Stimulated activated memory B cell treated with anti-CD40 and anti-IgM and Interleukin-4, amounts not matched to agents 10 μg/mL and 1 μg/mL and 100 μg/mL, for 72 hours (primary cell): Measurements from ENCODE around the gene PTPRR.
A peak's percentile ranks its signal among the peaks of the same experiment; 100 is the strongest.

ENCODE experiments used
- ATAC-seq: fragments of 150-1000 bp; cut with Tn5 transposase; 2 replicates; pipeline ENCODE4 v1.10.0; 2021
- H3K27ac Mint-ChIP-seq: one replicate; pipeline ENCODE4 v1.8.0; 2022; ENCODE audit warnings: mild to moderate bottlenecking, mixed read lengths
- H3K27me3 Mint-ChIP-seq: one replicate; pipeline ENCODE4 v1.8.0; 2022; ENCODE audit warnings: mixed read lengths
- H3K36me3 Mint-ChIP-seq: one replicate; pipeline ENCODE4 v1.8.0; 2022; ENCODE audit warnings: mixed read lengths
- H3K4me1 Mint-ChIP-seq: one replicate; pipeline ENCODE4 v1.8.0; 2022; ENCODE audit warnings: mixed read lengths
- H3K4me3 Mint-ChIP-seq: one replicate; pipeline ENCODE4 v1.8.0; 2022; ENCODE audit warnings: mild to moderate bottlenecking, moderate library complexity, mixed read lengths
- H3K9me3 Mint-ChIP-seq: one replicate; pipeline ENCODE4 v1.8.0; 2022; ENCODE audit warnings: mixed read lengths

Gene PTPRR

DNA sequence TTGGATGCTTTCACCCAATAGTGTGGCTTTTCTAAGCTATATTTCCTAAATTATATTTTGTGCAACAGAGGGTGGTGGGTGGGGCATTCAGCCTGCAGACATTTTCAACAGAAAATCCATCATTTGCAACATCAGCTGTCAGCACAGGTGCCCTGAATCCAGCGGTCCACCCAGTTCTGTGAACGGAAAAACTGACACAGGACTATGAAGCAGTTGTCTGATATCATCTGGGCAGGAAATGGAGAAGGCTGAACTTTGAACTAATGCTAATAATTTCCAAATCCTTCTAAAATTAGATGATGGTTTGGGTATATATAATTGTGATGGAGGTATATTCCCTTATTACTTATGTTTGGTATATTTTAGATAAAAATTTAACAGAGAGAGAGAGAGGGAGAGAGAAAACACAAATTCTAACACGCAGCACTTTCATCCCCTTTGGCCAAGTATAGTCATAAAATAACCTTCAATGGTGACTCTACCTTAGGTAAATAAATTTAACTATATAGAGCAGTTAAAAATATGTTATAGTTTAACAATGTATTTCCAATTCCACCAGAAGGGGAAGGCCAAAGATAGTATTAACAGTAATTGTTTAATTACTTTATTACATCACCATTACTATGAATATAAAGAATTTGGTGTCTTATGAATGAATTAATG is 225.0 kb downstream of the PTPRR start:
- Mint-ChIP-seq H3K4me3 (no peak overlapping the region), H3K27ac (no peak overlapping the region), H3K4me1 (no peaks in the 10 kb centered on the region), H3K36me3 (no peaks in the 10 kb centered on the region), H3K27me3 (peaks cover 6% of the 10 kb centered on the region), H3K9me3 (no peaks in the 10 kb centered on the region)
- ATAC-seq: no peak

DNA sequence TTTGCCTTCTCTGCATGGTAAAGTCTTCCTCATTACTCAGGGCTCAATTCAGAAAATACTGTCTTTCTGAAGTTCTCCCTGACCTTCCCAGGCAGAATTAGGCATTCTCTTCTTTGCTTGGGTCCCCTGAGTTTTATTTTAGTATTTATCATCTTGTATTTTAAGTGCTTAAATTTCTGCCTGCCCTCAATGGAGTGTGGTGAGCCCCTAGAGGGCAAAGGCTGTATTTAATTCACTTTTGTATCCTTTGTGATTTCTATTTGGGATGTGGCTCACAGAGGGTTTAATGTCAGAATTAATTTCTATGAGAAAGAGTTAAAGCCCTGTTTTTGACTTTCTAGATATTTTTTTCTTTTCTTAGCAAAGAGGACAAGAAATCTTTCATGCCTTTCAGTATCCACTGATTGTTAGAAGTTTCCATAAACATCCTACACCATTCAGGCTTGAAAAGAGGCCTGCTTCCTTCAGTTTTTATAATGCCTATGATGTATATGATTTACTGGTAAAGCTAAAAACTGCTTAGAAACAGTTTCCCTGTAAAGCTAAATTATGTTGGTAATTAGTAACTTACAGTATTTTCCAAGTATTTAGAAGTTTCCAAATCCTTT is 227.8 kb downstream of the PTPRR start:
- ATAC-seq: no peak
- Mint-ChIP-seq H3K4me1 (no peaks in the 10 kb centered on the region), H3K36me3 (no peaks in the 10 kb centered on the region), H3K27ac (no peak overlapping the region), H3K4me3 (no peak overlapping the region), H3K9me3 (no peaks in the 10 kb centered on the region), H3K27me3 (peaks cover 6% of the 10 kb centered on the region)

DNA sequence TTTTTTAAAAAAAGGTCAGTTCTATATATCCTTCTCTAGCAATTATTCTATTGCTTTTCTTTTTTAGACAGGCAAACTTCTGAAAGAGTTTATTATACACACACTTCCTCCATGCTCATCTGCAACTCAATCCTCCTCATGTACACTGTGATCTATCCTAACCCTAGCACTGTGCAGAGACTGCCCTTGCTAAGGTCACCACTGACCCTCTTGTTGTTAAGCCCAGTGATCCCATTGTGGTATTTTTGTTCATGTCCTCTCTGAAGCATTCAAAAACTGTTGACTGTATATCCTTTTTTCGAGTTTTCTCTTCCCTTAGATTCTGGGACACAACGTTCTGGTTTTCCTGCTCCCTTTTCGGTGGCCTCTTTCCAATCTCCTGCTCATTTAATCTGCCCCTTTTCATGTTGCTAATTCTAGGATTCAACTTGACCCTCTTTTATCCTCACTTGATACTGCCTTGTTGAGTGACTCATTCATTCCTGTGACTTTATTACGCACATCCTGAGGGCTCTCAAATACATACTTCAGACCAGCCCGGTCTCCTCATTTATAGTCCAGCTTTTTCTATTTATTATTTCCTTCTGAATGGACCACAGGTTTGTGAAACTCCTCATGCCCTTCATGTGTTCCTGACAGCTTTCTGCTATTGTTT is 229.4 kb downstream of the PTPRR start:
- Mint-ChIP-seq H3K4me3 (no peak overlapping the region), H3K27me3 (peaks cover 6% of the 10 kb centered on the region), H3K9me3 (no peaks in the 10 kb centered on the region), H3K36me3 (no peaks in the 10 kb centered on the region), H3K4me1 (no peaks in the 10 kb centered on the region), H3K27ac (no peak overlapping the region)
- peak; percentile 41 for ATAC-seq

DNA sequence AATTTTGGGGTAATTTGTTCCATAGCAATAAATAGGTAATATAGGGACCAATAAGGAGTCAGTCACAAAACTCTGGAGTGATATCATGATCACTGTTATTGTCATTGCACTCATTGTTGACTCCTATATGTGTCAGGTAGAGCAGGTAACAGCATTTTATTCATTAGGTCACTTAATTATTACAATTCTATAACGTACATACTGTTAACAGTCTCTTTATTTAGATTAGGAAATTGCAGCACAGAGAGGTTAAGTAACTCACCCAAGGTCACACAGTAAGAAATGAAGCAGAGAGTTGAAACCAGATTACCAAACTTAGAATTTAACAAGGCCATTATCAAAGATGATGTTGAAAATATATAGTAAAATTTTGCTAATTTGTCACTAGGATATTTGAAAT is 233.6 kb downstream of the PTPRR start:
- H3K27ac Mint-ChIP-seq: no peak overlapping the region
- ATAC-seq: no peak
- no peaks in the 10 kb centered on the region for H3K9me3 Mint-ChIP-seq
- H3K4me1 Mint-ChIP-seq: no peaks in the 10 kb centered on the region
- H3K36me3 Mint-ChIP-seq: no peaks in the 10 kb centered on the region
- H3K4me3 Mint-ChIP-seq: no peak overlapping the region
- peaks cover 24% of the 10 kb centered on the region for H3K27me3 Mint-ChIP-seq

DNA sequence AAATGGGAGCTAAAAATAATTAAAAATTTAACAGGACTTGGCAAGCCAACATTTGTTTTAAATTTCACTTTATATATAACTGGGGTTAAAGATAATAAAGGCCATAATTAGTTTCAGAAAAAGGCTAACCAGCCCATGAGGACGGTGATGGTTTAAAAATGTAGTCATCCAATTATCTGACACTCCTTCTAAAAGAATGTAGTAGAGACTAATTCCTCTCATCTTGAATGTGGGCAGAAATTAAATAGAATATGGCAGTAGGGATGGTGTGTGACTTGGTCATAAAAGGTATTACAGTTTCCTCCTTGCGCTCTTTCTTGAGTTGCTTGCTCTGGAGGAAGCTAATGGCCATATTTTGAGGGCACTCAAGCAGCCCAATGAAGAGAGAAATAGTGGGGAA is 234.2 kb downstream of the PTPRR start:
- Mint-ChIP-seq H3K36me3 (no peaks in the 10 kb centered on the region), H3K9me3 (no peaks in the 10 kb centered on the region), H3K27ac (no peak overlapping the region), H3K27me3 (peaks cover 30% of the 10 kb centered on the region), H3K4me1 (no peaks in the 10 kb centered on the region), H3K4me3 (no peak overlapping the region)
- ATAC-seq: no peak

DNA sequence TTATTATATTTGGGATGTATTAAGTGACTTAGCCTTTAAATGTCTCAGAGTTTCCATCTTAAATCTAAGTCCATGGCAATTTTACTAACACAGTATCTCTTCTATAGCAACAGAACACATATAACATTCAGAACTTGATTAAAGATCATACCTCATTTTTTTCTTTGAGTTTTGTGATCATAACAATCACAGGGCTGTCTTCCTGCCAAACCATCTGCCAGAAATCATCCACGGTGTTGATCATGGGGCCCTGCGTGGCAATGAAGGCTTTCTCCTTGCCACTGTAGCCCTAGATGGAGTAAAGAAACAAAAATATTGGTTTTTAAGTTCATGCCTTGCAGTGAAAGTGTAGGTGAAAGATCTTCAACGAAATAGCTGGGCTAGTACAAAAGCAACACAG is 236.6 kb downstream of the PTPRR start:
- H3K27me3 Mint-ChIP-seq: peaks cover 46% of the 10 kb centered on the region
- H3K4me3 Mint-ChIP-seq: no peak overlapping the region
- H3K4me1 Mint-ChIP-seq: no peaks in the 10 kb centered on the region
- H3K27ac Mint-ChIP-seq: no peak overlapping the region
- no peaks in the 10 kb centered on the region for H3K36me3 Mint-ChIP-seq
- H3K9me3 Mint-ChIP-seq: no peaks in the 10 kb centered on the region
- ATAC-seq: no peak

DNA sequence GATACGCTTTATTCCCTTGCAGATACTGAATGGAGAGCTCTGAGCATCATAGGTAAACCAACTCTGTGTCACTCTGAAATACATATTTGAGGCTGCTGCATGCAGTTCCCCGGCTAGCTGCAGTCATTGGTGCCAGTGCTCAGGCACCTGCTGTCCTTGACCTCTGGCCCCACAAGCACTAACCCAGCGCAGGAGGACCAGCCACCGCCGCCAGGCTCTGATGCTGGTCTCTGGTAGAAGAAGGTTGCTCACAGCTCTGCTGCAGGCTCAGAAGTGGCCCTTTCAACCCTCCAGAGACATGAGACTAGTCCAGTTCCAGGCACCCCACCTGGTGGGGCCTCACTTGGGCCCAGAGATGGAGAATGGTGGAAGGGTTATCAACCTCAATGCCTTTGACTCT is 248.8 kb downstream of the PTPRR start:
- Mint-ChIP-seq H3K4me3 (no peak overlapping the region), H3K27me3 (peaks cover 22% of the 10 kb centered on the region), H3K36me3 (no peaks in the 10 kb centered on the region), H3K9me3 (peaks cover 3% of the 10 kb centered on the region), H3K4me1 (no peaks in the 10 kb centered on the region), H3K27ac (no peak overlapping the region)
- ATAC-seq: peak; percentile 27

DNA sequence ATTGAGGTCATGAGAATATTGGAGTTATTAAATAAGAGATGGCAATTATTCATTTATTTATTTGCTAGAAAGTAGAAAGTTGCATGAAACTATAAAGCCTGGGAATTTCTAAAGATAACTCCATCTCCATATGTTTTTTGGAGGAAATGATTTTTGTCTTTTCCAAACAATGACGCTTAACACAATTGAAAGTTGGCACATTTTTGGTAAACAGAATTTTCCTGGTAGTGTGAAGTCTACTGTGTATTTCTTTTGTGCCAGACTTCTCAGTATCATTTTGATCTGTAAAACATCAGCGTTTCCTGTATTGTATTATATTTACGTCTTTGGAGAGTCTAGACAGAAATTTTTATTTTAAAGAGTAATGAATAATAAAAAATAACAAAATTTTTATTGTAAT is 249.6 kb downstream of the PTPRR start:
- no peak overlapping the region for H3K4me3 Mint-ChIP-seq
- H3K4me1 Mint-ChIP-seq: no peaks in the 10 kb centered on the region
- no peak for ATAC-seq
- H3K27ac Mint-ChIP-seq: no peak overlapping the region
- peaks cover 1% of the 10 kb centered on the region for H3K9me3 Mint-ChIP-seq
- H3K27me3 Mint-ChIP-seq: peaks cover 20% of the 10 kb centered on the region
- no peaks in the 10 kb centered on the region for H3K36me3 Mint-ChIP-seq

DNA sequence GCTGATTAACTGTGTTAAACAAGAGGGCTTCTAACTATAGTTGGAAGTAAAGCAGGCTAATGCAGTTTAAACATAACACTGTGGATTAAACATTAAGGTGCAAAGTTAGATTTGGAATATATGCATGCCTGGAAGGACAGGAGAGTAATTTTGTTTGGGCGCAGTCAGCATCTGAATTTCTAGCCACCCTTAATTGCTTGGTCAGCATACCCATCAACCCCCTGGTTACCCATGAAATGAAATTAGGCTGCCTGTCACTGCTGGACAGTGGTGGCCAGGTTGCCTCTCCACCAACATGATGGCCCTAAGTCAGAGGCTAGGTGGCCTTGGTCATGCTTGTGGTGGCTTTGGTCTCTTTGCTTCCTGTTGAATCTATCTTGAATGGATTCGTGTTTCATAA is 253.3 kb downstream of the PTPRR start:
- Mint-ChIP-seq H3K4me1 (no peaks in the 10 kb centered on the region), H3K36me3 (no peaks in the 10 kb centered on the region), H3K27ac (no peak overlapping the region), H3K4me3 (no peak overlapping the region), H3K27me3 (peaks cover 5% of the 10 kb centered on the region), H3K9me3 (no peaks in the 10 kb centered on the region)
- ATAC-seq: no peak

DNA sequence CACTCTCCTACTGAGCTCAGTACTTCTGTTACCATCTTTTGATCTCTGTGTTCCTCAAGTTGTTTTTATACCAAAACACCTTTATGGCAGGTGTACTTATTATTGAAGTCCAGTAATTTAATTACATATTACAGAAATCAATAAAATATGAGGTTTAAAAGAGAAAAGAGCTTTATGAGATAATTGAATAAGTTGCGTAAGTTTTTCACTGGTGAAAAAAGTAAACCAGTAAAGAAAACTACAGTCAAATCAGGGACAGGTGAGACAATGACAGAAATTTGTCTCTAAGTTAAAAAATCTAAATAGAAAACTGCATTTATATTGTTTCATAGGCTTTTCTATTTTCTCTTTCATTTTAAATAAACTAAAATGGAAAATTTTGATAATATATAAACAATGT is 254.2 kb downstream of the PTPRR start:
- H3K27ac Mint-ChIP-seq: no peak overlapping the region
- ATAC-seq: no peak
- H3K27me3 Mint-ChIP-seq: no peaks in the 10 kb centered on the region
- no peaks in the 10 kb centered on the region for H3K36me3 Mint-ChIP-seq
- no peaks in the 10 kb centered on the region for H3K9me3 Mint-ChIP-seq
- no peak overlapping the region for H3K4me3 Mint-ChIP-seq
- peaks cover 9% of the 10 kb centered on the region for H3K4me1 Mint-ChIP-seq

DNA sequence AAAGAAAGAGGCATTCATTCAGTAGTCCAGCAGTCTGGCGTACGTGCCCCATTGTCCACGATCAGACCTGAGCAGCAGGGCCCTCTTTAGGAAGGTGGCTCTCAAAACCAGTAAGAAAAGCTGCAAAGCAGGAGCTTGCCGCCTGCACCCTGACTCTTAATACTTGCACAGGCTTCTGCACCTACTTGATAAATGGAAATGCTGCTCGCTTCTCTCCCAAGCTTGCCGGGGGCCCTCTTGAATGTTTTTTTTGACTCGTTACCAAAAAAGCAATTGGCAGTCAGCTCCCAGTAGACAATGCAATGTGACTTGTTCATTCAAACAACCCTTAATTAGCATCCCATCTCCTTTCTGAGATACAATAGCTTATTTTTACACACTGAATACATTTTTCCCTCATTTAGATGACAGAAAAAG is 256.1 kb downstream of the PTPRR start:
- H3K36me3 Mint-ChIP-seq: no peaks in the 10 kb centered on the region
- H3K27ac Mint-ChIP-seq: no peak overlapping the region
- no peak for ATAC-seq
- H3K9me3 Mint-ChIP-seq: no peaks in the 10 kb centered on the region
- peaks cover 9% of the 10 kb centered on the region for H3K4me1 Mint-ChIP-seq
- H3K27me3 Mint-ChIP-seq: no peaks in the 10 kb centered on the region
- H3K4me3 Mint-ChIP-seq: no peak overlapping the region

DNA sequence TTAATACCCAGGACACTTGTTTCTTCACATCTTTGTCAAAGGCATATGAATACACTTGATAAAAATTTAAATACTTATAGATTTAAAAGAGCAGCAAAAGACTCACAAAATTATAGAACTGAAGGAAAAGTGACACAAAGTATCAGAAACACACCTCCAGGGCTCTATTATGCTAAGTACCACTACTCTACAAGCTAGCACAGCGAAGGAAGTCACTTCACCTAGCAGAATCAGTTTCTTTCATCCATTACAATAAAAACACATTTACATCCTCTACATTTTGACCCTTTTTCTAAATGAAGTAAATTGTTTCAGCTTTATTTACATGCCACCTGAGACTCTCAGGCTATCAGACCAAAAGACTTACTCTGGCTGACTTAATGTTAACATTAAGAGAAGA is 256.7 kb downstream of the PTPRR start:
- ATAC-seq: no peak

DNA sequence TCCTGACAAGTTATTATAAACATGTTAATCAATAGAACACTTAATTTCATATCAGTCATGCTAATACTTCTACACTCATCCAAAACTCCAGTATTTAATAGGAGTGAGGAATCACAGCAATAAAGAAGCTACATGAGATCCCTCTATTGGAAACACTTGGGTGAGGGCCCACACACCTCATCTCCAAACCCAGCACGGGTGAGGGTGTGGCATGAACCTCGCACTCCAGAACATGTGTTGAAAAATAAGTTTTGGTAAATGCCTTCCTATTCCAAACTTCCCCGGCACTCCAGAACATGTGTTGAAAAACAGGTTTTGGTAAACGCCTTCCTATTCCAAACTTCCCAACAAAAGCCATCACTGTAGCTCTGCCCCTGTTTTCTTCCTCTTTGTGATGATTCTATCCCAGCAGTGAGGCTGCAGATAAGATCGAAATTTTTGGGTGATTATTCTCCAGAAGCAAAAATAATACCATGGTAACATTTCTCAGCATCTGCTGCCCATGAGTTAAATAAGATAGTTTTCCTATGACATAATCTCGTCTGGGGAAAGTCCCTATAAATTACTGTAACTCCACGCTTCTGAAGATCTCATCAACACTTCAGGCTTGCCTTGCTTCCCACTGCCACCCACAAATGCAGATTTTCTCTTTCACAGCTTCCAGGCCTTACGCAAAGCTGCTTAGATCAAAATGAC is 258.9 kb downstream of the PTPRR start:
- Mint-ChIP-seq H3K36me3 (no peaks in the 10 kb centered on the region), H3K27me3 (no peaks in the 10 kb centered on the region), H3K9me3 (no peaks in the 10 kb centered on the region), H3K4me3 (no peak overlapping the region), H3K27ac (no peak overlapping the region), H3K4me1 (peaks cover 9% of the 10 kb centered on the region)
- ATAC-seq: no peak

More for the DNA sequence above, 256.7 kb downstream of the PTPRR start:
- Mint-ChIP-seq H3K4me1 (peaks cover 9% of the 10 kb centered on the region), H3K27ac (no peak overlapping the region), H3K4me3 (no peak overlapping the region), H3K9me3 (no peaks in the 10 kb centered on the region), H3K36me3 (no peaks in the 10 kb centered on the region), H3K27me3 (no peaks in the 10 kb centered on the region)

DNA sequence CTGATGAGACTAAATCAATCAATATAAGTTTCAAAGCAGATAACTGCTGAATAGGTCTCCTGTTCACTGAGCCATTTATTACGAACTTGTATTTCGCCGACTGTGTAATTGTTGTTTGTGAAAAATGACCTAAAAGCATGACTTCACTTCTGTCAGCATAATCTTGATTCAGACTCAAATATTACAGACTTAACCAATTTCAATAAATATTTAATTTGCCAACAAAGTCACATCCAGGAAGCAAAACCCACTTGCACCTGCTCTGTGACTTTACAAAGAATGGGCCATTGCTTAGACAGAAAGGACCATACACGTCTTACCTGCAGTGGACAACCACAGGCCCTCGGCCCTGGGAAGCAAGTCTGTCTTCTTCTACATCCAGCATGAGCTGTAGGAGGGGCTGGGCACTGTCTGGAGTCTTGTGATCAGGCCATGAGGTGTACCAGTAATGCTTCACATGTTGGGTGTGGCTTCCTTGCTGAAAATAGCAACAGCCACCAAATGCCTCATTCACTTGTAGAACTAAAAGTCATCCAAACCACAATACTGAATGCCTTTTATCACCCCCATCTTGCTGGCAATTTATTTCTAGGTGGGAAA is 259.8 kb downstream of the PTPRR start:
- Mint-ChIP-seq H3K27me3 (no peaks in the 10 kb centered on the region), H3K4me3 (no peak overlapping the region), H3K9me3 (no peaks in the 10 kb centered on the region), H3K27ac (no peak overlapping the region), H3K36me3 (no peaks in the 10 kb centered on the region), H3K4me1 (peaks cover 9% of the 10 kb centered on the region)
- no peak for ATAC-seq

DNA sequence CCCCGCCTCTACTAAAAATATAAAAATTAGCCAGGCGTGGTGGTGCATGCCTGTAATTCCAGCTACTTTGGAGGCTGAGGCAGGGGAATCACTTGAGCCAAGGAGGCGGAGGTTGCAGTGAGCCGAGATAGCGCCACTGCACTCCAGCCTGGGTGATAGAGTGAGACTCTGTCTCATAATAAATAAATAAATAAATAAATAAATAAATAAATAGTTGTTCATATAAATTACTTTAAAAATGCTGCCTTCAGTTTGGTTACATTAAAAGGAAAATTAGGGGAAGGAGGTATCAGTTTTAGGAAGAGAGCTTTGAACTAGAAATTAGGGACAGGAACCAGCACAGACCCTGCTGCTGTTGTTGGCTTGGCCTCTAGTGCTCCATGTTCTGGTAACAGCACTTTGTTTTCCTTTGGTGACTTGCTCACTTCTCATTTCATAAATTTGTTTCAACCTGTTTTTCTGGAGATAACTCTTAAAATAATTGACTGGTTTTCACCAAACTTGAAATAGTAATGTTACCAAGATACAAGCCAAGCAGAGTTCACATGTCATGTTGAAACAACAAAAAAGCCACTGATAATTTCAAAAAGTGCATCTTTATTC is 260.4 kb downstream of the PTPRR start:
- Mint-ChIP-seq H3K4me1 (peaks cover 9% of the 10 kb centered on the region), H3K4me3 (no peak overlapping the region), H3K27me3 (no peaks in the 10 kb centered on the region), H3K27ac (no peak overlapping the region), H3K9me3 (no peaks in the 10 kb centered on the region), H3K36me3 (no peaks in the 10 kb centered on the region)
- no peak for ATAC-seq
